Endothelial cell of umbilical vein (primary cell): ENCODE data around the gene NRCAM.

Experiments
- EZH2 ChIP-seq: IDR thresholded peaks from 2 replicates; pipeline ENCODE4 v1.6.1; 2012; ENCODE audit warnings: borderline replicate concordance, low read depth, mild to moderate bottlenecking, moderate library complexity, low read length, inconsistent platforms; ENCODE audit not compliant: severe bottlenecking
- TF ChIP-seq, protein P1 (sequence below), 2 donors: IDR thresholded peaks; 1 replicate in 1 of 2; 2 replicates in 1 of 2; pipeline ENCODE4 v1.5.1; 2011; ENCODE audit warnings: low read length in 2 of 2, mild to moderate bottlenecking in 2 of 2, moderate library complexity in 2 of 2, control low read depth in 1 of 2, inconsistent platforms in 1 of 2, low read depth in 1 of 2; ENCODE audit not compliant: insufficient read depth in 1 of 2; ENCODE audit errors: extremely low read depth in 1 of 2

GRCh38 chr7:108201766-108202165, 254.5 kb downstream of the NRCAM start:
- TF ChIP-seq EZH2 = no peak
- TF ChIP-seq, protein P1, sequence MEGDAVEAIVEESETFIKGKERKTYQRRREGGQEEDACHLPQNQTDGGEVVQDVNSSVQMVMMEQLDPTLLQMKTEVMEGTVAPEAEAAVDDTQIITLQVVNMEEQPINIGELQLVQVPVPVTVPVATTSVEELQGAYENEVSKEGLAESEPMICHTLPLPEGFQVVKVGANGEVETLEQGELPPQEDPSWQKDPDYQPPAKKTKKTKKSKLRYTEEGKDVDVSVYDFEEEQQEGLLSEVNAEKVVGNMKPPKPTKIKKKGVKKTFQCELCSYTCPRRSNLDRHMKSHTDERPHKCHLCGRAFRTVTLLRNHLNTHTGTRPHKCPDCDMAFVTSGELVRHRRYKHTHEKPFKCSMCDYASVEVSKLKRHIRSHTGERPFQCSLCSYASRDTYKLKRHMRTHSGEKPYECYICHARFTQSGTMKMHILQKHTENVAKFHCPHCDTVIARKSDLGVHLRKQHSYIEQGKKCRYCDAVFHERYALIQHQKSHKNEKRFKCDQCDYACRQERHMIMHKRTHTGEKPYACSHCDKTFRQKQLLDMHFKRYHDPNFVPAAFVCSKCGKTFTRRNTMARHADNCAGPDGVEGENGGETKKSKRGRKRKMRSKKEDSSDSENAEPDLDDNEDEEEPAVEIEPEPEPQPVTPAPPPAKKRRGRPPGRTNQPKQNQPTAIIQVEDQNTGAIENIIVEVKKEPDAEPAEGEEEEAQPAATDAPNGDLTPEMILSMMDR (IDR thresholded peaks at IDR 0.05; ENCODE audit: extremely low read depth in 1 of 2, insufficient read depth in 1 of 2, low read depth in 1 of 2, low read length in 2 of 2) = no peak
